ENCODE results near the gene CCDC9B. TPM values are rescaled to one million over a fixed set of nuclear protein-coding genes. Genes with fewer than 3 reads are reported as not detected.

CCDC9B gene
- total and polyA plus RNA-seq, 2 of the 4 experiments (the other 2 are of a cell fraction), result 19.7 to 30.9 TPM

GRCh38 chr15:40285554-40286011, 55.2 kb downstream of the CCDC9B start:
- Histone ChIP-seq H2BK15ac (ENCODE audit: low read depth, low read length) (no peak overlapping the region), H2AK5ac (ENCODE audit: low read depth, low read length) (no peak overlapping the region), H3K4me2 (ENCODE audit: low read depth, low read length) (no peak overlapping the region), H2AK9ac (replicated peaks; ENCODE audit: low read depth, low read length, poor library complexity) (no peak overlapping the region), H4K20me1 (ENCODE audit: insufficient read depth, low read length) (no peaks in the 10 kb centered on the region), H3K27ac (ENCODE audit: insufficient read depth, low read length) (no peak overlapping the region), H4K8ac (ENCODE audit: low read depth in 2 of 2, low read length in 2 of 2) (no peak overlapping the region), H3K9me3 (ENCODE audit: control insufficient read depth, insufficient read depth, low read length) (no peaks in the 10 kb centered on the region), H3K9me1 (ENCODE audit: insufficient read depth, low read length) (no peaks in the 10 kb centered on the region), H2BK20ac (ENCODE audit: low read depth, low read length) (no peak overlapping the region), H3K36me3 (ENCODE audit: control insufficient read depth, insufficient read depth, low read length) (no peaks in the 10 kb centered on the region), H2BK5ac (ENCODE audit: low read depth, low read length, poor library complexity, severe bottlenecking) (no peak overlapping the region), H3K79me1 (ENCODE audit: low read depth in 1 of 2, low read length in 2 of 2) (no peaks in the 10 kb centered on the region), H4K91ac (ENCODE audit: insufficient read depth, low read depth, low read length) (no peak overlapping the region), H3K4me1 (ENCODE audit: control insufficient read depth, insufficient read depth, low read length) (peaks cover 9% of the 10 kb centered on the region), H3K4me3 (ENCODE audit: insufficient read depth, low read depth, low read length) (no peak overlapping the region), H3K9ac (ENCODE audit: low read depth, low read length) (no peak overlapping the region), H3K4ac (ENCODE audit: low read depth, low read length) (no peak overlapping the region), H3K56ac (ENCODE audit: extremely low read depth, insufficient read depth, low read length) (no peak overlapping the region), H3K14ac (replicated peaks; ENCODE audit: low read depth, low read length) (no peak overlapping the region), H3K23ac (ENCODE audit: low read depth, low read length) (no peak overlapping the region), H4K5ac (ENCODE audit: low read depth, low read length) (no peak overlapping the region), H3K18ac (ENCODE audit: low read depth, low read length) (no peak overlapping the region), H2BK120ac (ENCODE audit: low read depth, low read length) (no peak overlapping the region), H2AFZ (replicated peaks; ENCODE audit: low read length, poor library complexity) (no peak overlapping the region), H3K27me3 (ENCODE audit: control insufficient read depth, insufficient read depth, low read length) (peaks cover 66% of the 10 kb centered on the region)
- WGBS, 2 experiments (ENCODE audit: extremely low coverage in 2 of 2, insufficient read length in 1 of 2), result no CpG with 5 or more reads among the region's 1 CpG
- DNase-seq (no peak), ATAC-seq (ENCODE audit: low read depth) (peak; percentile 35)
- dilution Hi-C loops (cut with HindIII; ENCODE audit: low sequenced_read_pairs, unreplicated experiment) (no loop called here), in situ Hi-C loops (cut with MboI; ENCODE audit: low sequenced_read_pairs) (no loop called here), intact Hi-C loops (cut with micrococcal nuclease) (no loop called here)
- POLR2A ChIA-PET (ENCODE audit: unreplicated experiment), result no interaction called here
- CTCF ChIA-PET, result interaction anchor here (1.3 kb wide), 1 partner anchor 68 kb away, joined by 3 read pairs; no protein-coding TSS in a partner anchor
- TF ChIP-seq ELK1 (IDR thresholded peaks at IDR 0.05; ENCODE audit: borderline replicate concordance, low read depth, low read length) (no peak), RFX5 (IDR thresholded peaks at IDR 0.05; ENCODE audit: low read depth, low read length) (no peak), CEBPB (IDR thresholded peaks at IDR 0.05; ENCODE audit: low read depth, low read length) (no peak), POLR2A (IDR thresholded peaks at IDR 0.05; ENCODE audit: low read depth, low read length) (no peak), MXI1 (IDR thresholded peaks at IDR 0.05; ENCODE audit: borderline replicate concordance, low read depth, low read length) (no peak), RAD21 (IDR thresholded peaks at IDR 0.05; ENCODE audit: low read length) (no peak), BHLHE40 (IDR thresholded peaks at IDR 0.05; ENCODE audit: low read depth, low read length) (no peak), MAZ (IDR thresholded peaks at IDR 0.05; ENCODE audit: borderline replicate concordance, low read depth, low read length) (no peak), CHD1 (IDR thresholded peaks at IDR 0.05; ENCODE audit: low read depth, low read length) (no peak), USF2 (IDR thresholded peaks at IDR 0.05; ENCODE audit: low read depth, low read length) (no peak), RCOR1 (IDR thresholded peaks at IDR 0.05; ENCODE audit: insufficient replicate concordance, low read length) (no peak), SMC3 (IDR thresholded peaks at IDR 0.05; ENCODE audit: low read depth, low read length) (no peak), MAFK (IDR thresholded peaks at IDR 0.05; ENCODE audit: low read depth, low read length) (no peak), FOS (IDR thresholded peaks at IDR 0.05; ENCODE audit: low read depth, low read length) (no peak), NFE2L2 (IDR thresholded peaks at IDR 0.05; ENCODE audit: low read depth, low read length) (no peak)
- TF ChIP-seq, protein P1, sequence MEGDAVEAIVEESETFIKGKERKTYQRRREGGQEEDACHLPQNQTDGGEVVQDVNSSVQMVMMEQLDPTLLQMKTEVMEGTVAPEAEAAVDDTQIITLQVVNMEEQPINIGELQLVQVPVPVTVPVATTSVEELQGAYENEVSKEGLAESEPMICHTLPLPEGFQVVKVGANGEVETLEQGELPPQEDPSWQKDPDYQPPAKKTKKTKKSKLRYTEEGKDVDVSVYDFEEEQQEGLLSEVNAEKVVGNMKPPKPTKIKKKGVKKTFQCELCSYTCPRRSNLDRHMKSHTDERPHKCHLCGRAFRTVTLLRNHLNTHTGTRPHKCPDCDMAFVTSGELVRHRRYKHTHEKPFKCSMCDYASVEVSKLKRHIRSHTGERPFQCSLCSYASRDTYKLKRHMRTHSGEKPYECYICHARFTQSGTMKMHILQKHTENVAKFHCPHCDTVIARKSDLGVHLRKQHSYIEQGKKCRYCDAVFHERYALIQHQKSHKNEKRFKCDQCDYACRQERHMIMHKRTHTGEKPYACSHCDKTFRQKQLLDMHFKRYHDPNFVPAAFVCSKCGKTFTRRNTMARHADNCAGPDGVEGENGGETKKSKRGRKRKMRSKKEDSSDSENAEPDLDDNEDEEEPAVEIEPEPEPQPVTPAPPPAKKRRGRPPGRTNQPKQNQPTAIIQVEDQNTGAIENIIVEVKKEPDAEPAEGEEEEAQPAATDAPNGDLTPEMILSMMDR (conservative IDR thresholded peaks at IDR 0.05; ENCODE audit: low read depth, low read length), result no peak
- no TSS peak for BruUV-seq (replicated peaks)

All from IMR-90 (cell line).